ENCODE measurements around the gene DUSP10.

Gene DUSP10

DNA sequence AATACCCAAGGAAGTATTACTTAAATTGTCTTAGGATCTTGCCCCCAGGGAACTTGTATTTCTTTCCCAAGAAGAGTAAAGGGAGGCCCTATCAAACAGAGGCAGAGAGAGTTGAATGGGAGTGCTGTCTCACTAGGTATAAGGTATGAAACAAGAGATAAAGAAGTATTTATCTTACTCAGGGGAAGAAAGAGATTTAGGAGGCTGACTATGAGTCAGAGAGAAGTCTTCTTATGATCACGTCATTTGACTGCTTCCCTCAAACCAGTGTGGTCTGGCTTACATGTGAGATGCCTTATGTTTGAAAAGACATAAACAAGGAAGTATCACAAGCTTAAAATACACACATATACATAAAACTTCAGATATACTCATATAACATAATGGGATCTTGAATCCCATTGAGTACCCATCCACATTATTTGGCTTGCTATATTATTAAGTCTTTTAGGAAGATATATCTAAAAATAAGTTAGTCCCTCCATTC, 29.6 kb downstream of the DUSP10 start:
- DNase-seq = no peak

- no peak for DNase-seq
Measured at GRCh38 chr1:221711656-221712055, 30.2 kb downstream of the DUSP10 start.

DNA sequence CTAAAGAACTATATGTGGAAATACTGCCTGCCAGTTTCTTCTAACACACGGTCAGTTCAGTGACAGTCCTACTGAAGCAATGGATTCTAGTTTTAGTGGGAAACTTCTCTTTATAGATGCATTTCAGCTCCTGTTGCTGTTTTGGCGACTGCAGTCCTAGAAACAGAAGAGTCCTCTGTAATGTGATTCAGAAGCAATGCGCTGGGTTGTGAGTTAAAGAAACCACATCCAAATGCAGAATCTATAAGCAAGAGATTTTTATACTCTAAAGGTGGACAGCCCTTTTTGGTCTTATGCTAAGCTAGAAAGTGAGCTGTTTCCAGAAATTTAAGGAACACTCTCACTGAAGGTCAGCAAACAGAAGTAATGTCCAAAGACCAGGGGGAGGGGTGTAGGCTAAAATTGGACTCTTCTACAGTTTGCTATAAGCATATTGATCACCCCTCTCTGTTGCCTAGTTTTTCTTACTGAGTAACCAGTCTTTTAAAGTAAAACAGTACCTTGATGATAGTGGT, 30.8 kb downstream of the DUSP10 start:
- no peak for DNase-seq

DNA sequence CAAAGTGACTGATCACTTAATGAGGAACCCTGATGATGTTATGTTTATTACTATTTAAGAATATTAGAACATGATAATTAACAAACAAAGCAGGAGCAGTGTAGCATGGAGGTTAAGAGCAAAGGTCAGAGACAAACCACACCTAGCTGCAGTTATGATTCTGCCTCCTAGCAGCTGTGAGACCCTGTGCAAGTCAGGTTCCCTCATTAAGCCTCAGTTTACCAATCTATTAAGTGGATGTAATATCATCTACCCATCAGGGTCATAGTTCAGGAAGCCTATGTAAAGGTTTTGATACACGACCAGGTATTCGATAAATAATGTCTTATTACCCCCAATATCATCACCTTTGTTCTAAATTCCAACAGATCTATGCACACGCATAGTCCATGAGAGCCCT, 32.0 kb downstream of the DUSP10 start:
- DNase-seq = no peak

- DNase-seq = peak; percentile 94
Measured at GRCh38 chr1:221708987-221709386, 32.9 kb downstream of the DUSP10 start.

- no peak for DNase-seq
Measured at GRCh38 chr1:221708076-221708571, 33.8 kb downstream of the DUSP10 start.

GRCh38 chr1:221706876-221707582, 34.9 kb downstream of the DUSP10 start:
- DNase-seq = no peak

- DNase-seq = no peak
Measured at GRCh38 chr1:221706191-221706590, 35.7 kb downstream of the DUSP10 start.

GRCh38 chr1:221704306-221704705, 37.6 kb downstream of the DUSP10 start:
- DNase-seq = no peak

DNA sequence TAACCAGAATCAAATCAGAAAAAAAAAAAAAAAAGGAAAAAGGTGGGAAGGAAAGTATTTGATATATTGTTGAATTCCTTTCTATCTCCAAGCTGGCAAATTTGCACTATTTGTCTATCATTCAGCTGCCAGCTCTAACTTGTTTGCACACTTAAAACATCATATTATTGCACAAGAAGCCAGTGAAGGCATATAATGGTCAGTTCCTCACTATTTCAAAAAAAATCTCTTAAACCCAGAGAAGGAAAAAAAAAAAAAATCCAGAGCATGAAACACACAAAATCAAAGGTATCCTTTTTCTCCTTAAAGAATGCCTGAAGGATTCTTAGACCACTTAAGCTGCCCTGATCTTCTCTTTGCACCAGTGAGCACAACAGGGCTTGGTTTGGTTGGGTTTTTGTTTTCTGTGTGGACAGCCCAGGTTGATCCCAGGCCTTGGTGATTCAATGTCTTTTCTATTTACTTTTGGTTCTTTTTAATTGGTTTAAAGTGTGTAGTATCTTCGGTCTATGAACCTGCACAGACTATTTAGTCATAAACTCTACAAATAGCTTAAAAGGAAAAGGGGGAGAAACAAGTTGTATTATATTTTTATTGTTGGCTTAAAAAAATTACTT, 40.2 kb downstream of the DUSP10 start:
- no peak for DNase-seq

DNA sequence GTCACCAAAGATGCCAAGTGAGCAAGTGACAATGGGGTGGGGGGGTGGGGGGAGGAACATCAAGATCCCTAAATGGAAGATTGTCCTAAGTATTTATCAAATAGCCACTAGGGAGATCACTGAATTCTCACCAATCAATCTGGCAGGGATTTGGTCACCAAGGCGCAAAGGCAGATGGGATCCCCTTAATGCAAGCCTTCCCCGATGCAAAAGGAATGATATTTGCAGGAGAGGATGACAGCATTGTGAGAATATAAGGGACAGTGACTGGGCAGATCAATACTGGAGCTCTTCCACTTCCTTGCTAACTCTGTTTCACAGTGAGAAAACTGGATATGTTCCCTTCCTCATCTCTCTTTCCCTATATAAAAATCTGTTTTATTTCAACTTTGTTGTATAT, 40.9 kb downstream of the DUSP10 start:
- DNase-seq = no peak

GRCh38 chr1:221700536-221700935, 41.4 kb downstream of the DUSP10 start:
- no peak for DNase-seq

- DNase-seq = no peak
Measured at GRCh38 chr1:221699978-221700519, 41.8 kb downstream of the DUSP10 start.

DNA sequence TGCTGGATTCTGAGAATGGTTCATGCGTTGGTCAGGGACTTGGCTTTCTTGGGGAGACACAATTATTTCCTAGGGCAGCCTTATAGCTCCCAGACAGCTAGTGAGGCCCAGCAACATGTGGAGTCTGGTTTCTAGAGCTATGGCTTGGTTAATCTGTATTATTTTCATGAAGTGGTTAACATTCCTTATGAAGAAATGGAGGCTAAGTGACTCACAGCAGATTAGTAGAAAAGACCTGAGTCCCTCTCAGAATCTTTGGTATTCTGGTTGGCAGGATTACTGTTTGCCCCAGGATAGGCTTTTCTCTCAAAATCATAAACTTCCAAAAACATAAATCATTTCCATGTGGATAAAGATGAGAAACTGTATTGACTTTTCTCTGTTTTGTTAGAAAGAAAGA, 42.3 kb downstream of the DUSP10 start:
- no peak for DNase-seq

DNA sequence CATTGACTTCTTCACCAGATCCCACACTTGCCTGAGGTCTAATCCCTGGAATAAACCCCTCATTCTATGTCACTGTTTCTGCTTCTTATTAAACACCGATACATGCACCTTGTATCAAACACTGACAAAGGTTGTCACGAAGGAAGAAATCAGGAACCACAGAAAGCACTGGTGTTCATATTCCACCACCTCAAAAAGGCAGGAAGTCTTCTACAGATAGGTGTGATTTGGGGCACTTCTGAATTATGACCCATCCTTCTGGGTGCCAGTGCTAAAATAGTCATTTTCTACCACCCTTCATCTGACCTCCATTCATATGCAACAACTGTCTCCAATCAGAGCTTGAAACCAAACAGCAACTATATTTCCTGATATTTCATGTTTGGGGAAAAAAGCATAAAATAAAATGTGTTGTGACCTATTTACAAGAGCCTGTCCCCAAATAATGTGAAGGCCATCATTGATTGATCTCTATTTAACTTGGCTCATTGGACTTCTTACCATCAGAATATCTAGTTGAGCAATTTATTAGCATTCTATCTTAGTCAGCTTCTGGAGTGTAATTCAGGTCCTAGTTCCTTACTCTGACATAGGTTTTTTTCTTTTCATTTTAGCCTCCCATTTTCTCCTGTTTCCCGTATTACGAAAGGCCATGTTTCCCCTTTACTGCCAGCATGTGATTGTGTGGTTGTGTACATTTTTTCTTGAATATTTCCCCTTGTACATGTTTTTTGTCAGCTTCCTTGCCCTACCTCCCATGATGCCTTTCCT, 43.1 kb downstream of the DUSP10 start:
- no peak for DNase-seq

- no peak for DNase-seq
Measured at GRCh38 chr1:221697923-221698425, 43.9 kb downstream of the DUSP10 start.

DNA sequence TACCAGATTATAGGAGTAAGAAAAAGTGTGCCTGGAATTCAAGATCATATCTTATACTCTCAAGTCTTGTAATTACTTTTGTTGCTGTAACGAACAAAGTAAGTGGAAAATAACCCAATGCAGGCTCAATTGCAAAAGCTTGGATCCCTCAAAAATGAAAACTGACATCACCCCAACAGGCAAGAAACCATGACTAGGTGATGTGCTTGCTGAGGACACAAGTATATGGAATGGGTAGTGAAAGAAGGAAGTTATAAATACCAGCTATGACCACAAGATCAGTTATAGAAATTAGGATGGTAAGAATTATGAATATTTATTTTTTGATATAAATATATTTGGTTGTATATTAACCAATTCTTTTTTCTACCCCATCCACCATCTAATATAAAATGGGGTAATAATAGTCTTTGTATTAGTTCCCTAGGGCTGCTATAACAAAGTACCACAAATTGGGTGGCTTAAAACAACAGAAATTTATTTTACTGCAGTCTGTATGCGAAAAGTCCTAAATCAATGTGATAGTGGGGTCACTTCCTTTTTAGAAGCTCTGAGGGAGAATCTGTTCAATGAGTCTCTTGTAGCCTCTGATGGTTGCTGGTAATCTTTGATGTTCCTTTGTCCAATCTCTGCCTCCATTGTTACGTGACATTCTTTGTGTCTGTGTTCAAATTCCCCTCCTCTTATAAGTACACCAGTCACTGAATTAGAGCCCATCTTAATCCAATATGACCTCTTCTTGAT, 45.0 kb downstream of the DUSP10 start:
- DNase-seq = no peak

- DNase-seq = no peak
Measured at GRCh38 chr1:221696027-221696426, 45.9 kb downstream of the DUSP10 start.

DNA sequence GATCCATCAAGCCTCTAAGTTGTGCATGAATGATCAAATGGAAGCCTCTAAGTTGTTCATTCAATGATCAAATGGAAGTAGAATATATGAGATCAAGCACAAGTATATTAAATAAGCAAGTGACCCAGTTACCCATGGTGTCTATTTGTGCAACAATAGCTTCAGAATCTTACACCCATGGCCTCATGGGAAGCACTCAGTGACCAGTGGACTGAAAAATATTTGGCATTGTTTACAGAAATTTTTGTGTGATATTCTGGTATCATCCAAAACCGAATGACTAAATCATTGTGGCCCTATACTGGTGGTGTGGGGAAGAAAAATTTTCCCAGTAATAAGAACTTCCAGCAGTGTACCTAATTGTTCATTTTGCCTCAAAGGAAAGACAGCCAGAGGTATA, 46.6 kb downstream of the DUSP10 start:
- DNase-seq = no peak

DNA sequence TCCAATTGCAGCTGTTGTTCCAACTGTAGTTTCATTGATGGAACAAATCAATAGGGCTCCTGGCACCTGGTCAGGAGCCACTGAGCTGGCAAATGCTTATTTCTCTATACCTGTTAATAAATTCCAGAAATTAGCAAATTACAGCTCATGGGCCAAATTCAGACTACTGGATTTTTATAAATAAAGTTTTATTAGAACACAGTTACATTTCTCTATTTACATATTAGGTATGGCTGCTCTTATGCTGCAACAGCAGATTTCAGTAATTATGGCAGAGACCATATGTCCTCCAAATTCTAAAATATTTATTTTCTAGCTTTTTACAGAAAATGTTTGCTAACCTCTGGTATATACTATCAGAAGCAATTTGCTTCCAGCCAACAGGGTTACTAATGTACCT, 47.8 kb downstream of the DUSP10 start:
- DNase-seq = no peak

DNA sequence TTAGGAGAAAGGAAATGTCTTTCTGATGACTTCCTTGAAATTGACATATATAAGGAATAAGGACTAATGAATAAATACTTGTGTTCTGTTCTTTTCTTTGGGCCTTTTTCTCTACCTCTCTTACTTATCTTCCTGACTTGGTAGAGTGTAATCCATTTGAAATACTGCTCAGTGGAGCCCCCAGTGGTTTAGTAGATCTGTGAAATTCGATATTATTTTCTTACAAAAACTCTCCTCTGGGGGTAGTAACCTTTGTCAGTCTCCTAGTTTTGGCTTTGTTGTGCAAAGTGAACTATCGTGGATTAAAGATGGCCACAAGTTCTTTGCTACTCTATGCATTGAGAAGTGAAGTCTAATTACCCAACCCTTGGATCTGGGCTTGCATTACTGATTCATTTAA, 48.8 kb downstream of the DUSP10 start:
- DNase-seq = no peak

DNA sequence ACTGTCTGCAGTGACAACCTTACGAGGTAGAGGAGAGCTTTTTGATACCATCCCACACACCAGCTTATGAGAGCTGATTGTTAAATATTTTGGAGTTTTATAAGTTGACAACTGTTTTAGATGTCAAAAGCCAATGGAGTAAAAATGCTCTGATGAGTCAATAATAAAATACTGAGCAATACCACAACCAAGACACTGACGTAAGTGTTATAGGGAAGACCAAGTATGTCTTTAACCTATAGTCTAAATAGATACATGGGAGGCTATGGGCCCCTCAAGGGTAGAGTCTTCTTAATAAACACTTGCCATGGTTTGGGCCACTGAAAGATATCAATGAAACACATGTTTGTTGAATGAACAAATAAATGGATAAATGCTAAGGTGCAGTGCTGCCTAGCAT, 49.2 kb downstream of the DUSP10 start:
- DNase-seq = no peak

Data from NCI-H1092 (cell line).